Activated CD4-positive, alpha-beta T cell treated with anti-CD3 and anti-CD28 coated beads, Interleukin-2, Interleukin-6, amounts not matched to agents 100 ng/mL and 50 ng/mL, durations not matched to agents 16 hours and 8 hours (primary cell): Measurements from ENCODE around the gene PAQR4.
A peak's percentile ranks its signal among the peaks of the same experiment; 100 is the strongest.

ENCODE experiments used
- DNase-seq: peaks from one replicate; pipeline ENCODE4 v3.0.0-alpha.2; 2020

The PAQR4 gene

GRCh38 chr16:3007957-3008689 is 39.0 kb downstream of the PAQR4 start:
- DNase-seq = peak; percentile 4

- DNase-seq = no peak
Observed at GRCh38 chr16:3008690-3009037, 39.5 kb downstream of the PAQR4 start.

GRCh38 chr16:3009568-3010390 is 40.6 kb downstream of the PAQR4 start:
- DNase-seq = no peak

GRCh38 chr16:3010510-3010909 is 41.4 kb downstream of the PAQR4 start:
- no peak for DNase-seq

- DNase-seq = no peak
Observed at GRCh38 chr16:3012246-3012645, 43.1 kb downstream of the PAQR4 start.

GRCh38 chr16:3012828-3013420 is 43.8 kb downstream of the PAQR4 start, which contains the start of gene CLDN9:
TSS of gene CLDN9 (plus strand) at chr16:3012923. CDS start at chr16:3013363, 440 bp downstream.
- no peak for DNase-seq

GRCh38 chr16:3013491-3013951 is 44.4 kb downstream of the PAQR4 start:
- no peak for DNase-seq

- no peak for DNase-seq
Observed at GRCh38 chr16:3013998-3014690, 45.0 kb downstream of the PAQR4 start.

GRCh38 chr16:3014971-3015370 is 45.8 kb downstream of the PAQR4 start:
- DNase-seq = no peak

GRCh38 chr16:3015865-3016521 is 46.8 kb downstream of the PAQR4 start:
- no peak for DNase-seq

- DNase-seq = no peak
Observed at GRCh38 chr16:3017344-3017743, 48.2 kb downstream of the PAQR4 start.

GRCh38 chr16:3017794-3018506 is 48.8 kb downstream of the PAQR4 start, which contains the start of gene CLDN6:
TSS of gene CLDN6 (minus strand) at chr16:3018183. CDS start at chr16:3016021, 2,162 bp downstream.
- DNase-seq = peak; percentile 38

- no peak for DNase-seq
Observed at GRCh38 chr16:3019594-3020246, 50.6 kb downstream of the PAQR4 start.

- DNase-seq = peak; percentile 86
Observed at GRCh38 chr16:3020247-3020603, 51.1 kb downstream of the PAQR4 start, which contains the start of gene TNFRSF12A. TSS of gene TNFRSF12A (plus strand) at chr16:3020368. CDS start at chr16:3020398, 30 bp downstream.

- DNase-seq = peak; percentile 38
Observed at GRCh38 chr16:3020604-3021448, 51.7 kb downstream of the PAQR4 start.

GRCh38 chr16:3021449-3022207 is 52.5 kb downstream of the PAQR4 start:
- DNase-seq = peak; percentile 81

- DNase-seq = peak; percentile 89
Observed at GRCh38 chr16:3022208-3022683, 53.1 kb downstream of the PAQR4 start.

- peak; percentile 33 for DNase-seq
Observed at GRCh38 chr16:3022684-3023414, 53.7 kb downstream of the PAQR4 start.
